Raji (cell line): ENCODE measurements around the gene CALML5.

ENCODE experiments used
- POLR2A ChIP-seq: IDR thresholded peaks from 2 replicates; pipeline ENCODE4 v1.6.1; 2011; ENCODE audit warnings: low read depth, low read length, control low read depth; ENCODE audit not compliant: insufficient read depth

Gene CALML5

GRCh38 chr10:5486853-5487235 is 12.5 kb downstream of the CALML5 start:
- TF ChIP-seq POLR2A, result no peak

DNA sequence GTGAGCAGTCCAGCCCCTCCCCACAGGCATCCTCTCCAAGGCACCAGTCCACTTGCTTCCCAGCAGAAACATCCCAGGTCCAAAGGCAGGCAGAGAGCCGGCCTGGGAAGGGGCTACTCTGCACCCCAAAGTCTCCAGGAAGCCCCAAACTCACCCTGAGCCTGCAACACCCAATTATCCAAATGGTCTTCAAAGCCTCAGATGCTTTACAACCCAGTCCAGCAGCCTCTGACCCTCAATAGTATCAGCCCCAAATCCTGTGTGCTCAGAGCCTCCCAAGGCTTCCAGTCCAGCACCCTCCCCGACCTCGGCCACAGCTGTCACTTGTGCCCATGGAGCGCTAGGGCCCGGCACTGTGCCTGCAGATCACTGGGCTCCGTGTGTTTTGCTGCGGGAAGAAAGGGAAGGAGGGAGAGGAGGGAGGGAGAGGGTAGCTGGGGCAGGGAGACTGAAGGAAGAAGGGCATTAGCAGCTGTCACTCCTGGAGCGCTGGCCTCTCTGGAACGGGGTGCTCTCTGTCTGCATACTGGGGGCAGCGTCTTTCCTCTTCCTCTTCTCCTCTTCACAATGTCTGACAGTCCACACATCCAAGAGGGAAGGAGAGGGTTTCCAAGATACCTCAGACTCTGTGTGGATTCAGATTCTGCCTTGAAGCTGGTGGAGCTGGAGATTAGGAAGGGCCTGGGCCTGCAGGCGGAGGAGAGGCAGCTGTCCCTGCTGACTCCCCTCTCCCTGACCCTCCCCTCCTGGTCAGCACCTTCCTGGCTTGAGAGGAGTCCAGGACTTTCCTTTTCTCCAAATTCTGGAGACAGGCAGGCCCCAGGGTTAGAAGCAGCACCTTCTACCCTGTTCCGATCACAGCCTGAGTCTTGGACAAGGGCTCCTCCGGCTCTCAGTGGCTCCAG is 13.2 kb downstream of the CALML5 start:
- no peak for TF ChIP-seq POLR2A

DNA sequence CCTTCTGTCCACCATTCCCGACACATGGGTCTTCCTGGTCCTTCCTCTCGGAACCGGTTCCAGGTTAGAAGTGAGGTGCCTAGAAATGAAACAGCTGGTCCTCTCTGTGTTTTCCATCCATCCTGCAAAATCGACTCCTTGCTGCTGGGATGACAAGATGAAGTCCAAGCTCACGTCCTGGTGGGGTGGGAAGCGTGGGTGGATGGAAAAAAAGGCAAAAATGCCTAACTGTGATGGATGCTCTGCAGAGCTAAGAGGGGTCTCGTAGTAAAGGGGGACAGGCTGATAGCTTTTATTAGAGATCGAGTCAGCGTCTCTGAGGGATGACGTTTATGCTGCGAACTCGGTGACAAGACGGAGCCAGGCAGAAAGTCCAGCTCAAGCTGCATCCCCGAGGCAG is 14.1 kb downstream of the CALML5 start:
- TF ChIP-seq POLR2A, result no peak

DNA sequence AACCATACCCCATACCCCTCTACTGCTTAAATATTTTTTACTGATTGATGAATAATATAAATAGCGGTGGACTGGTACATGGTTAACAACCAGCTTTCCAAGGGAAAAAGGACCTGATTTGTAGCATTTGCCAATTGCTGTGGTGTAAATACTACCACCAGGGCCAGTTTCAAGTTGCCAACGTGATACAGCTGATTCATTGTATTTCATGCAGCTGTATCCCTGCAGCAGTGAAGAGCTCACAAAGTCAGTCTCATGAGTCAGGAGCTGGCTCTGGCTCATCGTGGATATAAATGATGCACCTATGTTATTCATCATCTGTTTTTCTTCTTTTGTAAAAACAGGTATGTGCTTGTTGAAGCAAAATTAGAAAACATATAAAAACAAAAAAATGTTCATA is 15.2 kb downstream of the CALML5 start:
- TF ChIP-seq POLR2A, result no peak

DNA sequence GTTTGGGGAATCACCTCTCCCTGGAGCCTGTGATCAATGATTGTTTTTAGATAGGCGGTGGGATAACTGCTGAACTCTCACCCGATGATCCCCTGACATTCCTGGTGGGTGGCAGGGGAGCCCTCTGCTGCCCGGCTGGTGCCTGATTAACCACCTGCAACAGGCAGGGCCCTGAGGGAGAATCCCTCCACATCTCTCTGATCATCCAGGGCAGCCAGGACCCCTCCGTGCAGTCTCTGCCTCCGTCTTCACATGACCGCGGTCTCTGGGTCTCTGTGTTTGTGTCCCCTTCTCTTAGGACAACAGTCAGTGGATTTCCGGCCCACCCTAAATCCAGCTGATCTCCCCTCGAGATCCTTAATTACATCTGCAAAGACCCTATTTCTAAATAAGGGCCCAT is 17.4 kb downstream of the CALML5 start:
- no peak for TF ChIP-seq POLR2A

- no peak for TF ChIP-seq POLR2A
Observed at GRCh38 chr10:5481121-5481520, 18.2 kb downstream of the CALML5 start.

DNA sequence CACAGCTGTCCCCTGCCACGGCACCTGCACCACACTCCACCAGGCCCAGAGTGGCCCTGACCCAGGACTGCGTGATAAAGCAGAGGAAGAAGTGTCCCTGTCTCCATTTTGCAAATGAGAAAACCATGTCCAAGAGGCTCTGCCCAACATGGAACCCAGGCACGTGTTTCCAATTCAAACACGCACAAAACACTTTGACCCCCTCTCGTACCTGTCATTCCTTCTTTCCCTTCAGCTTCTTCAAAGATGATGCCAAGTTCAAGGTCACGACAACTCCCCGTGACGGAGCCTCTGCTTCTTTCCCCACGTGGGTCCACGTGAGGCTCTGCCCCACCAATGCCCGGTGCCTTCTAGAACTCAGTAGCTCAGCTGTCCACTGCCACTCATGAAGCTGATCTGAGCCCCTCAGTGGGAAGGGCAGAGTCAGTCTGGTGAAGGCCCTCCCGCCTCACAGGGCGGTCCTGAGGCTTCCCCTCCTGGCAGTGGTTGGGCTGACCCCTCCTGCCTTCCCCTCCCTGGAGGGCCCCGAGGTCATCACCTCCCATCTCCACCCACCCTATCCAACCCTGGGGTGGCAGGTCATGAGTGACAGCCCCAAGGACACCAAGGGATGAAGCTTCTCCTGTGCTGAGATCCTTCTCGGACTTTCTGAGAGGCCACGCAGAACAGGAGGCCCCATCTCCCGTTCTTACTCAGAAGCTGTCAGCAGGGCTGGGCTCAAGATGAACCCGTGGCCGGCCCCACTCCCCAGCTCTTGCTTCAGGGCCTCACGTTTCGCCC is 19.0 kb downstream of the CALML5 start:
- no peak for TF ChIP-seq POLR2A

DNA sequence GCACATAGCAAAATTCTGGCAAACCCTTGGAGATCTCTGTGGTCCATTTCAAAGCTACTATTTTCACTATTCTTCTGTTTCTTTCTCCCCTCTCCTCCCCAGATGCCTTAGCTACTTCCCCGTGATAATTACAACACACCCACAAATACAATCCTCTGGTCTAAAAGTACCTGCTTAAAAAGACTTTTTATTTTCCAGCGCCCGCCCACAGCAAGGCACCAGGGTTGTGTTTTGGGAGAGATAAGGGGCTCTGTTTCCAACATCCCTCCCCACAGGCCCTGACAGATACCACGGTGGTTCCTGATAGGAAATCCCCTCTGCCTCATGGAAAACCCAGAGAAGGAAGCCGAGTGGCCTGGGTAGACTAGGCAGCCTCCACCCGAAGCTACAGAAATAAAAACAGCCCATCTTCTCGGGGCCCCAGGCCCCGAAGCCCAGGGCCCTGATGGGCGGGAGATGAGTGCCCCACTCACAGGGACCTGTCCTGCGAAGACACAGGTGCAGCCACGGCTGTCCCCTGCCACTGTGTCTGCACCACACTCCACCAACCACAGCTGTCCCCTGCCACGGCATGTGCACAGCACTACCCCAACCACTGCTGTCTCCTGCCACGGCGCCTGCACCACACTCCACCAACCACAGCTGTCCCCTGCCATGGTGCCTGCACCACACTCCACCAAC is 19.7 kb downstream of the CALML5 start:
- no peak for TF ChIP-seq POLR2A

DNA sequence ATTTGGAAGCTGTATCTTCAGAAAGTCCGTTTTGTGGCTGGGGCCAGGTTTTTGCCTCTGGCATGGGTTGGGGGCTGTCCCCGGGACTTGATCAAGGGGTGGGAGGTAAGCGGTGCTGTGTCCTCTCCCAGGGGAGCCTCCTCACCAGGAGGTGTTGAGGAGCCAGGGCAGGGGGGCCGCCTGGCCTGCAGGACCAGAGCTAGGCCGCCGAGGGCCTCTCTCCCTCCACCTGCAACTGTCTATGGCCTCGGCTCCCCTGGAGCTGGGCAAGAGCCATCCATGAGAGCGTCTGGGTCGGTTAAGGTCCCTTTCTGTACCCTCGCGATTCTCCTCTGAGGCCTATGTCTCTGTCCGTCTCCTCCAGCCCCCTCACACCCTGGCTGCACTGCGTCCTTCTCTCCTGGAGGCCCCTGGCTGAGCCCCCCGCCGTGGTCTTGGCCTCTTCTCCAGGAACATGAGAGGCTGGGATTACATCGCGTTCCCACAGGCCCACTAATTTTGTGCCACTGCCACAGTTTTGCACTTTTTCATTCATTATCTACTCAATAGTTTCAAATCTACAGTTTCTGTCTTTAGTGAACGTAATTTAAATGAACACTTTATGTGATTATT is 20.6 kb downstream of the CALML5 start:
- no peak for TF ChIP-seq POLR2A

- no peak for TF ChIP-seq POLR2A
Observed at GRCh38 chr10:5477948-5478693, 21.2 kb downstream of the CALML5 start.

DNA sequence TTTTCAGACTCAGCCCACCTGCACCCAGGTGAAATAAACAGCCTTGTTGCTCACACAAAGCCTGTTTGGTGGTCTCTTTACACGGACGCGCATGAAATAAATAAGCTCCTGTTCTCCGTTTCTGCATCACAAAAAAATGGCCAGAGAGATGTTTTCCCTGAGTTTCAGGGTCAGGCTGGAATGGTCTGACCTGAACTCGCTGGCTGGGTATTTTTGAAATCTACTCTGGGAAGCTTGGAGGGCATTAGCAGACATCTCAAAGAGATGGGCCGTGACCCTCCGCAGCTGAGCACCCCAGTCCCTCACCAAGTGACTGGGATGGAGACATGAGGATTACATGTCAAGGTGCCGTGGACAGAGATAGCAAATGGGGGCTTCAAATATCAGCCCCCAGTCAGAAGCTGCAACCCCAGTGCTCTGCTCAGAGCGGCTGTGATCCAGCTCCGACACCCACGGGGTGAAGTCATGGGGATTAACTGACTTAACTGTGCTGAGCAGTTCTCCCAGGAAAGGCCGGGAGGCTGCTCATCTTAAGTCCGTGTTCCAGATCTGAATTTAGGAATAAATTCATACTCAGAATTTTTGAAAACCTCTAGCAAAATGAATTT is 22.3 kb downstream of the CALML5 start:
- no peak for TF ChIP-seq POLR2A

- TF ChIP-seq POLR2A, result no peak
Observed at GRCh38 chr10:5470062-5470751, 29.2 kb downstream of the CALML5 start.

DNA sequence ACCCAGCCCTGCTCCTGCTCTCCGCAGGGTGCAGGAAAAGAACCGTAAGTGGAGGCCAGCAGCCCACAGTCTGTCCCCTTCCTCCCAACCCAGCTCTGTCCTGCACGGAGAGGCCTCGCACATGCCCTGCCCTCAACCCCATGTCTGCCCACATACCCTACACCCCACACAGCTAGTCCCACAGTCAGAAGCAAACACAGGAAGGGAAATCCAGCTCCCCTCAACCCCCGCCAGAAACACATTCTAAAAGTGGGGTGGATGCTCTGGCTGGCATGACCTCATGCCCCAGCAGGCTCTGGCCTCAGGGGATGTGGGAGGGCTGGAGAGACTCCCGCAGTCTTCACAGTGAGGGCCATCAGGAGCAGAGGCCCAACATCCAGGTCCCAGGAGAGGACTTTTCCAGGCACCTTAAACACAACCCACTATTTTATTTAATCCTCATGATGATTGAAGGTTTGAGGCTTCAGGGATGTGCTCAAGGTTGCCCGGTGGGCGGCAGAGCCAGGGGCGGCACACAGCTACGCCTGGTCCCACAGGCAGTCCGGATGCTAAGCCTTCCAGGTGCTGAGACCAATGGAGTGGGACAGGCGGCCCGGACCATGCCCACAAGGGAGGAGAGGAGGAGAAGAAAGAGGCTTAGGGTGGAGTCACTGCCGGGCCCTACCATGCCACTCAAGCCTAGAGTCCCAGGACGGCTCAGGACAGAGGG is 29.9 kb downstream of the CALML5 start:
- TF ChIP-seq POLR2A, result no peak
